Measurements from ENCODE around the gene CD37.

DNA sequence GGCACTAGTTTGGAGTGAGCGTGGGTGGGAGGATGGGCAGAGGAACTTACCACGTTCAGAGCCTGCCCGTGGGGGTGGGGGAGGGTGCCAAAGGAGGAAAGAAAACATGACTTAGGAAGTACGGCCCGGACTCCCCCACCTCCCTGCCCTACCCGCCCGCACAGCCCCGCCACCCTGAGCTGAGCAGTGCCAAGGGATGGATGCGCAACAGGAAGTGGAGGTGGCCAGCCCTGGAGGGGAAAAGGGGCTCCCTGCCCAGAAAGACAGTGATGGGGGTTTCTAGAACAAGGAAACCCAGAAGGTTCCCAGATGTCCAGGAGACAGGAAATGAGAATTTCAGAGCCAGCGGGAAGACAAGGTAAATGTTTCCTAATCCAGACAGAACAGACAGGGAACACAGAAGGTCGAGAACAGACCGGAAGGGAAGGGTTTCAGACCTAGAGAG is 20.7 kb downstream of the CD37 start:
- TF ChIP-seq, protein P1, sequence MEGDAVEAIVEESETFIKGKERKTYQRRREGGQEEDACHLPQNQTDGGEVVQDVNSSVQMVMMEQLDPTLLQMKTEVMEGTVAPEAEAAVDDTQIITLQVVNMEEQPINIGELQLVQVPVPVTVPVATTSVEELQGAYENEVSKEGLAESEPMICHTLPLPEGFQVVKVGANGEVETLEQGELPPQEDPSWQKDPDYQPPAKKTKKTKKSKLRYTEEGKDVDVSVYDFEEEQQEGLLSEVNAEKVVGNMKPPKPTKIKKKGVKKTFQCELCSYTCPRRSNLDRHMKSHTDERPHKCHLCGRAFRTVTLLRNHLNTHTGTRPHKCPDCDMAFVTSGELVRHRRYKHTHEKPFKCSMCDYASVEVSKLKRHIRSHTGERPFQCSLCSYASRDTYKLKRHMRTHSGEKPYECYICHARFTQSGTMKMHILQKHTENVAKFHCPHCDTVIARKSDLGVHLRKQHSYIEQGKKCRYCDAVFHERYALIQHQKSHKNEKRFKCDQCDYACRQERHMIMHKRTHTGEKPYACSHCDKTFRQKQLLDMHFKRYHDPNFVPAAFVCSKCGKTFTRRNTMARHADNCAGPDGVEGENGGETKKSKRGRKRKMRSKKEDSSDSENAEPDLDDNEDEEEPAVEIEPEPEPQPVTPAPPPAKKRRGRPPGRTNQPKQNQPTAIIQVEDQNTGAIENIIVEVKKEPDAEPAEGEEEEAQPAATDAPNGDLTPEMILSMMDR (IDR thresholded peaks at IDR 0.05): no peak
- TF ChIP-seq POLR2AphosphoS5 (IDR thresholded peaks at IDR 0.05) (no peak), POLR2A (IDR thresholded peaks at IDR 0.05) (no peak), EP300 (IDR thresholded peaks at IDR 0.05) (no peak)
